ENCODE results near the gene TNNT2. TPM values are rescaled to one million over a fixed set of nuclear protein-coding genes. Genes with fewer than 3 reads are reported as not detected.

TNNT2 gene
- total RNA-seq: not detected in 2 replicates

GRCh38 chr1:201377611-201378092, at the start of gene TNNT2:
TSS of gene TNNT2 (minus strand) at chr1:201377680. CDS start at chr1:201373254, 4,426 bp downstream.

GRCh38 chr1:201399018-201399351, 21.5 kb upstream of the TNNT2 start, which contains the start of gene LAD1:
TSS of gene LAD1 (minus strand) at chr1:201399324. CDS start at chr1:201399306, 18 bp downstream.

Other genes starting within 250 kb of the TNNT2 start
- gene TMEM9, start 223.2 kb downstream of the TNNT2 start, total RNA-seq: 73.8 and 90.6 TPM in 2 replicates
- under 0.01 TPM in 1 of 2 replicates, not detected in the other for gene IGFN1, start 186.9 kb downstream of the TNNT2 start, total RNA-seq
- gene PKP1, start 94.2 kb downstream of the TNNT2 start, total RNA-seq: 0.16 and 0.34 TPM in 2 replicates
- gene LAD1, start 21.6 kb upstream of the TNNT2 start, total RNA-seq: 0.26 TPM in 1 of 2 replicates, not detected in the other
- 0.16 TPM in 1 of 2 replicates, not detected in the other for gene TNNI1, start 44.0 kb upstream of the TNNT2 start, total RNA-seq
- 120 and 177 TPM in 2 replicates for gene PHLDA3, start 91.5 kb upstream of the TNNT2 start, total RNA-seq
- gene CSRP1, start 129.4 kb upstream of the TNNT2 start, total RNA-seq: 253 and 433 TPM in 2 replicates
- 11.2 and 14.3 TPM in 2 replicates for gene NAV1, start 161.4 kb upstream of the TNNT2 start, total RNA-seq

Data from bronchial smooth muscle cell (primary cell).